Activated CD4-positive, CD25-positive, alpha-beta regulatory T cell treated with anti-CD3 and anti-CD28 coated beads, Interleukin-2, amount 50 U/mL, for 24 hours (primary cell): ENCODE measurements around the gene DNAAF5.

Experiments
- ATAC-seq, 2 donors: fragments of 150-1000 bp; cut with Tn5 transposase; one replicate each; pipeline ENCODE4 v1.10.0; 2021; ENCODE audit warnings: mild to moderate bottlenecking in 1 of 2, moderate library complexity in 1 of 2

Gene DNAAF5

DNA sequence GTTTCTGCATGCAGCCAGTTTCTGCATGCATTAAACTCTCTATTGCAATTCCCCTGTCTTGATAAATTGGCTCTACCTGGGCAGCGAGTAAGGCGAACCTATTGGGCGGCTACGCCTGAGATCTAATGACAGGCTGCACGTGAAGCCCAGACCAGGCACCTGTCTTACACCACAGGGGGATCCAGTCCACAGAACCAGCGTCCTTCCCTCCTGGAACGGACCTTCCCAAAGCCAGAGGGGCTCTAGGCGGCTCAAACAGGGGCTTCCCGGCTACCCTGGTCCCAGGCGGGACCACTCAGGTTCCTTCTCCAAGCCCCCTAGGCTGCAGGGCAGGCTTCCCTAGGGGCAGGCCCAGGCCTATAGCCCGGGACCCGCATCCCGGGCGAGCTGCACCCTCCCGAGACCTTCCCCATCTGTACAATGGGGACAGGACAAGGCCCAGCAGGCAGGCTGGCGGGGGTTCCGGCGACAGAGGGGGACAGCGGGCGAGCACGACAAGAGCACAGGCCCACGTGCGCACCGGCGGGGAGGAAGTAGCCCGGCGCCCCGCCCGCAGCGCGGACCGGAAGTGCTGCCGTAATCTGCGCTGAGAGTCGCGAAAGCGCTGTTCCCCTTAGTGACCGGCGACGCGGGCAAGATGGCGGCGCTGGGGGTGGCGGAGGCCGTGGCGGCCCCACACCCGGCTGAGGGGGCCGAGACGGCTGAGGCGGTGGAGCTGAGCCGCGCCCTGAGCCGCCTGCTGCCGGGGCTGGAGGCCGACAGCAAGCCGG lies at the start of gene DNAAF5:
TSS of gene DNAAF5 (plus strand) at position 616 of the 770 bp plus-strand sequence. CDS start at position 638, 22 bp downstream.
- ATAC-seq = peak; percentile 90 to 92

DNA sequence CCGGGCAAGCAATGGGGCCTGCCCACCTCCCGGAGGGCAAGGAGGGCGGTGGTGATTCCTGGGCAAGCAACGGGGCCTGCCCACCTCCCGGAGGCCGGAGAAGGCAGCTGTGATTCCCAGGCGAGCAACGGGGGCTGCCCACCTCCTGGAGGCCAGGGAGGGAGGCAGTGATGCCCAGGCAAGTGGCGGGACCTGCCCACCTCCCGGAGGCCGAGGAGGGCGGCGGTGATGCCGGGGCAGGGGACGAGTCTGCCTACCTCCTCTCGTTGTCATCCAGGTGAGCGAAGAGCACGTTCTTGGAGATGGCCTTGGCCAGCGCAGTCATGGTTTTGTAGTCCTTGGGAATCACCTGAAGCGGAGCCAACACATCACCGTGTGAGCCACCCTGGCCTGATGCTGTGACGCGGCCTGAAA lies 49.5 kb upstream of the DNAAF5 start:
- ATAC-seq = no peak

DNA sequence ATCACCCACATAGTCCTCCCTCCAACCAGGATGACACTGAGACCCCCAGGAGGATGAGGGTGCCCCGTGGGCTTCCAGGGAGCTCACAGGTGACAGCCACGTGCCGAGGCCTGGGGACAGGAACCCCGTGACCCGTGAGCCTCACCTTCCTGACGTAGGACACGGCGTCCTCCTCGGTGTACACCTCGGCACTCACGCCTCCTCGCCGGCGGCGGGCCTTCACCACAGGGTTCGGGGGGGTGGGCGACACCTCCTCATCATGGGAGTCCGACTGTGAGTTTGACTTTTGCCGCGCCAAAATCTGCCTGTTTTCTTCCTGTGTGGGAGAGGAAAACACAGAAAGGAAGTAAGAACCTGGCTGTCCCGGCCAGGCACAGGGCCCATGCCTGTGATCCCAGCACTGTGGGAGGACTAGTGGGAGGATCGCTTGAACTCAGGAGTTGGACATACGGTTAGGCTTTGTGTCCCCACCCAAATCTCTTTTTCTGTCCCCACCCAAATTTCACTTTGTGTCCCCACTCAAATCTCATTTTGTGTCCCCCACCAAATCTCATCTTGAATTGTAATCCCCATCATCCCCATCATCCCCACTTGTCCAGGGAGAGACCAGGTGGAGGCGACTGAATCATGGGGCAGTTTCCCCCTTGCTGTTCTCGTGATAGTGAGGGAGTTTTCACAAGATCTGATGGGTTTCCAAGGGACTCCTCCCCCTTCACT lies 45.9 kb upstream of the DNAAF5 start:
- ATAC-seq = no peak

DNA sequence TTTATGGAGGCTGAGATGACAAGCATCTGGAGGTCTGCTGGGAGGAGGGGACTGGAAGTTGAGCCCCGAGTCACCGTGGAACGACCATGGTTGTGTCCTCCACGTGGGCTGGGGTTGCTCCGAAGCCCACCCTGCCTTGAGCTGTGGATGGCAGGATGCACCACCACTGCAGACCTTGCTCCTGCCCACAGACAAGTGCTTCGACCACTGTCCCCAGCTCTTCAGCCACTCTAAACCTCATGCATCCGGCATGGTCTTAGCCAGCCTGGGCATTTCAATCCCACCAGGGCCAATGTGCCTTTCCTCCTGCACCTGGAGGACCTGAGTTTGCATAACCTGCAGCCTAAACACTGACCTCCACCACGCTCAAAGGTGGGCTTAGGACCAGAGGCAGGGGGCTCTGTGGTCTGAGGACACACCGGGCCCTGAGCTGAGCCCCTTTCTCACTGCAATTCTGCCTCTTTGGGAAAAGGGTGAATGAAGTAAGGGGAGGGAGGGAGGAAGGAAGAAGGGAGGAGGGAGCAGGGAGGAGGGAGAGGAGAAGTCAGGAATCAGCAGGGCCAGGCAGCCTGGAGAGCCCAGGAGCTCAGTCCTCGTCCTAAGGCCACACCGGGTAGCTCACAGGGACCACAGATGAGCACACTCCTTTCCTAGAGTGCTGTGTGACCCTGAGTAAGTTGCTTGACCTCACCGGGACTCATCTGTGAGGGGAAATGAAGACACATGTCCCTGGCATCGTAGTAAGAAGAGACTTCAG lies 44.8 kb upstream of the DNAAF5 start:
- ATAC-seq = no peak

DNA sequence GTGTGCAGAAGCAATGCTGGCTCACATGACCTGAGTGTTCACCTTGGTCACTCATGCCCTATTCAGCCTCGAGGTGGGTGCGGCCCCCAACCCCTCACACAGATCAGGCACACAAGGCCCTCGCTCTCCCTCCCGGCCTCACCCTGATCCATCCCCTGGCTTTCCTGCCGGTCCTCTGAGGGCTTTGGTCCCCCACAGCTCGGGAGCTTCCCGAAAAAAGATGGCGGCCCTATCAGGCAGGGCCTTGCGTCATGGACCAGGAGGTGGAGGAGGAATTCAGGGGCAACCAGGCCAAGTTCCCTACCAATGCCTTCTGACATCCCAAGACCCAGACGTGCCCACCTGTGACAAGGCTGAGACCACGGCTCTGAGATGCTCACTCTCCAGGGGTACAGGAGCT lies 43.7 kb upstream of the DNAAF5 start:
- no peak for ATAC-seq

DNA sequence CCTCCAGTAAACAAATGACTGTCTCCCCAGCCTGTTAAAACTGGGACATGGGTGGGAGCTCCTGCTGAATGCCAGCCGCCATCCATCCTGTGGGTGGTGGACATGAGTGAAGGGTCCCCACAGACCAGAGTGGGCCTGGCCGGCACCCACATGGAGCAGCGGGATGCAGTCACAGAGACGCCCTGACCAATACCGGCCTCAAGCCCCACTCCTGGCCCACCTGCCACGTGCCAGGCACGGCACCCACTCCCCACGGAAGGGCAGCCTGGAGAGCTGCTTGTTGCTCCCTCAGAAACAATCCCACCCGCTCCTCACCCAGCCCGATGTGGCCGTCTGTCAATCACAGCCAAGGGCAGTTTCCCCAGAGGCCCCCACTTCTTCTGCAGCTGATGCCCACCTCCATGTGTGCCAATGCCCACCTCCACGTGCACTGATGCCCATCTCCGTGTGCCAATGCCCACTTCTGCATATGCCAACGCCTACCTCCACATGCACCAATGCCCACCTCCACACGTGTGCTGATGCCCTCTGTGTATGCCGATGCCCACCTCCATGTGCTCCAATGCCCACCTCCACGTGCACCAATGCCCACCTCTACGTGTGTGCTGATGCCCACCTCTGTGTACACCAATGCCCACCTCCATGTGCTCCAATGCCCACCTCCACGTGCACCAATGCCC lies 42.8 kb upstream of the DNAAF5 start:
- no peak for ATAC-seq

DNA sequence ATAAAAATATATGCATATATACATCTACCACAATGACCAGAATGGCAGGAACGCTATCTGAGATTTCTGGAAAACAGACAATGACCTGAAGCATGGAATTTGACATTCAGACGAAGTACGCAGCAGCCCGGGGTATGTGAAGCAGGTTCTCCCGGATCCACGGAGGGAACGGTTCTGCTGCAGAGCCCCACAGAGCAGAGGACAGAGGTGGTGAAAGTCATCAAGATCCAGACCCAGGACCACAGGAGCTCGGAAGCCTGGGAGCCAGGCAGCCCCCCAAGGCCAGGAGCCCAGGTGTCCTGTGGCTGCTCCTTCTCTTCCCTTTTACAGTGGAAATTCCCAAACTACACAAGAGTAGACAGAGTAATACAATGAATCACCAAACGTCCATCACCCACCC lies 42.1 kb upstream of the DNAAF5 start:
- ATAC-seq = no peak

DNA sequence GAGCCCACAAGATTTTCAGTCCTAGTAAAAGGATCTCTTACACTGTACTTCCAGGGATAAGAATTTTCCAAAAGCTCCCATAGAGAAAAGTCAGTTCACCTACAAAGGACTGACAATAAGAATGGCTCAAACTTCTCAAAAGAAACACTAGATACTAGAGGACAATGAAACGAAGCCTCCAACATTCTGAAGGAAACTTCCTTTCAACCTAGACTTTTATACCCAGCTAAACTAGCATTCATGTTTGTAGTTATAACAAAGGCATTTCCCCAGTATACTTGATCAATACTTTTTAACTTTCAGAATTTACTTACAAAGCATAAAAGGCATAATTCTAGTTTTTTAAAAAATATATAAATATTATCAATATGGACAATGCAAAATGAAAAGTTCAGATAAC lies 41.0 kb upstream of the DNAAF5 start:
- ATAC-seq = no peak

DNA sequence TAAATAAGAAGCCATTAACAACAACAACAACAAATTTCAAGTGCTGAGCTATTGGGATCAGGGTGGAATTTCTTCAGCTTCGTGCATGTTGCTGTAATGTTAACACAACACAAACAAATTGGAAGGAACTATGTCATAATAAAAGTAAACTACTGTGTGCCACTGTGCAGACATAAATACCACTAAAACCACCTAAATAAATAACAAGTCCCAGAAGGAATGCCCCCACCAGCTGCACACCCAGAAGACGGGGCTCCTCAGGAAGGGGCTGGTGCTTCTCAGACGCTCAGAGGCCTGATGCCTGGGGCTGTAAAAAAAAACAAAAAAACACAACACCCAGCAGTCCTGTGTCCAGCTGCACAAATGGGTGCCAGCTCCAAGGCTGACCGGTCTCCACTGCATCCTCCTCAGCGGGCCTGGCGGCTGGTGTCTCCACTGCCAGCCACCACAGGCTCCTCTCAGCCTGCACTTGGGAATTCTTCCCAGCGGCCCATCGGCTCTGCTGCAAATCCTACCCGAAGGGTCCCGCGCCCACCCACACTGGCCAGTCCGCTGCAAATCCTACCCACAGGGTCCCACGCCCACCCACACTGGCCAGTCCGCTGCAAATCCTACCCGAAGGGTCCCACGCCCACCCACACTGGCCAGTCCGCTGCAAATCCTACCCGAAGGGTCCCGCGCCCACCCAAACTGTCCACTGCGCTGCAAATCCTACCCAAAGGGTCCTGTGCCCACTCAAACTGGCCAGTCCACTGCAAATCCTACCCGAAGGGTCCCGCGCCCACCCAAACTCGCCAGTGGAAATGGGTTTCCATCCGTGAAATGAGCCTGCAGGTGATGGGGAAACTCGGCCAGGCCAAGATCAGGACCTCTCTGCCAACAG lies 35.8 kb upstream of the DNAAF5 start:
- ATAC-seq = no peak

DNA sequence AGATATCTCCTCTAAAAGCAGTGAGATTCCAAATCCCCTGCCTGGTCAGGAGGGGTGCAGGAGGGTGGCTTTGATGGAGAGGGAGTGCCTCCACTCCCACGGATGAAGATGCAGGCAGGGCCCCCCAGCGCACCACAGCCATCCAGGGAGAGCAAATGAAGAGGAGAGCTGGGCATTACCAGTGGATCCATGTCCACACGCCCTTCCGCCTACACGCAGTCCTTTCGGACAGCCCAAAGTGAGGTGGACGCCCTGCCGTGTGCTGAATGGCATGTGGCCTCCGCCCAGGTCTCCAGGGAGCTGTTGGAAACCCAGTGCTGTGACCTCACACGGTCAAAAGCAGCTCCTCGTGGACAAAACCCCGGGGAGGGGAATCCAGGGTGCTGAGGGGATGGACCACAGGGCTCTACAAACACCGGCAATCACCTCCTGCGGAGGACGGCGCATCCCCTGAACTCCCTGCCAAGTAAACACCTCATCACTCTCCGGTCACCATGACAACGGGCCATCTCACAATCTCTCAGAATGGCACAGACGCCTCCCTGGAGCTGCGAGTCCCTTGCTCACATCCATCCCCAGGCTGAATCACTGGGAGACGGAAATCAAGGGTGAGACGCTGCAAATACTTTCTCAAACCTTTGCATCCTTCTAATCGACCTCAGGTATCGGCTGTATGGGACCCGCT lies 35.0 kb upstream of the DNAAF5 start:
- no peak for ATAC-seq

DNA sequence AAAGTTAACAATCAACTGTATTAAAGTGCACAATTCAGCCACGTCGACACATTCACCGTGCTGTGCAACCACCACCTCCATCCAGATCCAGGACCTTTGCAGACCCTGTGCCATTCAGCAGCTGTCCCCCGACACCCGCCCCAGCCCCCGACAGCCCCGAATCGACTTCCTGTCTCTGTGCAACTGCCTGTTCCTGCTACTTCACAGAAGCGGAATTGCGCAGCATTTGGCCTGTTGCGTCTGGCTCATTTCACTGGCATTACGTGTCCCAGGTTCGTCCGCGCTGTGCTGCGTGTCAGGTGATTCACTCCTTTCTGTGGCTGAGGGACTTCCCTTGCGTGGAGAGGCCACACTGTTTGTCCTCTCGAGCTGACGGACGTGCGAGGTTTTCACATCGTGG lies 33.2 kb upstream of the DNAAF5 start:
- ATAC-seq = no peak

DNA sequence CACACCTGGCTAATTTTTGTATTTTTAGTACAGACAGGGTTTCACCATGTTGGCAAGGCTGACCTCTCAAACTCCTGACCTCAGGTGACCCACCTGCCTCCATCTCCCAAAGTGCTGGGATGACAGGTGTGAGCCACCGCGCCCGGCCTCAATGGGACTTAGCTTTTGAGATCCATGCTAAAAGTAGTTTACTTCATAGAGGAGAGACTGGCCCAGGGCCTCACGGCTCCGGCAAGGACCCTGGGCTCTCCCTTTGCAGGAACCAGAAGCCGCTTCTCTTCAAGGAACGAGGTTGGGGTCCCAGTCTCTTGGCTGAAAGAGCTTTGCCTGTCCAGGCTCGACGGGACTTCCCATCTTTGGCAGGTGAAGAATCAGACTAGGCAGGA lies 30.1 kb upstream of the DNAAF5 start:
- ATAC-seq = no peak

DNA sequence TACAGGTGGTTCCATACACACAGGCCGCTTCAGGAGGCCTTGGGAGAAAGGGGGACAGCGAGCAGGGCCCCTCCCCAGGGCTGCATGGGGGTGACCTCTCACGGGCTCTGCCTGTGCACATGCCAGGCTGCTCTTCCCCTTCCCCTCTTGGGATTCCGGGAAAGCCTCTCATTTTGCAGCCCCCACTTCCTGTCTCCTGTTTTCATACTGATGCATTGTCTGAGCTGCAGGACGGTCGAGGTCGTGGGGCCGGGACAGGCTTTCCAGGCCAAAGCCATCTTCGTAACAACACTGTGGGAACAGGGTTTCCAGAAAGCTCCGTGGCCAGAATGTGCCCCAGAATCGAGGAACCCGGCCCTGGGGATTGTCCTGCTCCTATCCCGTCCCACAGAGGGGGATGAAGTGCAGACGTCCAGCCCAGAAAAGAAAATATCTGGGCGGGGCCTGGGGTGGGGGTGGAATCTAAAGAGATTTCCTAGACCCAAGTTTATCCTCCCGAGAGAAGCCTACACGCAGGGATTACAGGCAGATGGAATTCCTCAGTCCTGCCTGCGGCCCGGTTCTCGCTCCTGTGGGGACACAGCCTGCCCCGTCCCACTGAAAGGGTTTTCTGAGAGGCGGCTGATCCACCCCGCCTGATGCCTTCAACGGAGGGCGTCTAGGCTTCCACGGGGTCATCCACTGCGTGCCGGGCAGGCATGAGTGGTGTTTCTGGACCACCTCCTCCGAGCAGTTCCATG lies 29.5 kb upstream of the DNAAF5 start:
- no peak for ATAC-seq

DNA sequence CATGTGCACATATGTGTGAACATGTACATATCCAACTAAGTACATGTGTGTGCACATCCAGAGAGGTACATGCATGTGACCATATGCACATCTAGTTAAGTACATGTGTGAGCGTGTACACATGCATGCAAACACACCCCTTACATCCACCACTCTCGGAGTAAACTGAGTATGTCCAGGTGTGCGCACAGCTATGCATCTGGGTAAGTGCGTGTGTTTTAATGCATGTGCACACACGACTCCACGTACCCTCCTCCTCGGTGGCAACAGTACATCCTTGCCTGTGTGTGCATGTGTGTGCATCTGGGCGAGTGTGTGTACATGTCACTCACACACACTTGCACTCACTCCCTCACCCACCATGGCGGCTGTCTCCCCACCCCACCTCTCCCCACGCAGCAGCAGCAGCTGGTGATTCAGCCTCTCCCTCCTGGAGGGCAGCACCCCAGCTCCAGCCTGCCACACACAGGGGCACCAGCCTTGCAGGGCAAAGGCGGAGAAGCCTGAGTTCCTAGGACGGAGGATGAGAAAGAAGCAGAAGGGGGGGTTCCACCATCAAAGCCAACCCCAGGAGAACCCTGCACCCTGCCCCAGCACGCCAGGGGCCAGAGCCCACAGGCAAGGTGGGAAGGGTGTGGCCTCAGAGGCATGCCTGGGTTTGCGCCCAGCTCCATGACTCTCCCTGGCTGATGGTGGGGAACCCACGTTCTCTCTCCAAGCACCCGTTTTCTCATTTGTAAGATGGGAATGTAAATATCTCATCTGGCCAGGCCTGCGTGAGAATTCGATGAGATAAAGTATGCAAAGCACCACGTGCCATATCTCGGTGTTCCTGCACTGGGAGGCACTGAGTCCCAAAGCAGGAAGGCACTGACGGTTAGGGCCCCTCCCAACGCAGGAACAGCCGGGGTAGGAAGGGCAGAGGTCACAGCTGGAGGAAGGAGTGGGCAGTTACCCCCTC lies 27.7 kb upstream of the DNAAF5 start:
- ATAC-seq = no peak

DNA sequence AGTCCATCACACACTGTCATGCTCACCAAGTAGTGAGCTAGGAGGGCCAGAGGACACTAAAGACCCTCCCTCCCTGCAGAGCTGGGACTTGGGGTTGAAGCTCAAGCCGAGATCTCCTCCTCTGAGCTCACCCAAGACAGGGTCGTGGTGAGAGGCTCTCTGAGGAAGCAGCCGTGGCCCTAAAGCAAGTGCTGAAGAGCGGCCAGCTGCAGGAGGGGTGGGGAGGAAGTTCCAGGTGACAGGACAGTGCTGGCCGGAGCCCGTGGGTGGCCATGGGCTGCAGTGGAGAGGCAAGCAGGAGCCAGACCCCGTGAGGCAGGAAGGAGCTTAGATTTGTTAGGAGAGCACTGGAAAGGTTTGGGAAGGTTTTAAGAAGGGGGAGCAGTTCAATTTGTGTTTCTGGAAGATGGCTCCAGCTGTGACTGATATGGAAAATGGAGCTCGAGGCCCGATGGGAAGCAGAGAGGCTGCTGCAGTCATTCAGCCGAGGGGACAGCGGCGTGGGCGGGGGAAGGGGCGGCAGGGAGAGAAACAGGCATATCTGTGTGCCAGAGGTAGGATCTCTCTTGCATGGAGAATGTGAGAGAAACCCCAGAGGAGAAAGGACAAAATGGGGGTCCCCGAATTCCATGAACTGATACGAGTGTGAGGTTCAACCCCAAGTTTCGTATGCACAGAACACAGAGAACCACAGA lies 26.9 kb upstream of the DNAAF5 start:
- ATAC-seq = no peak

DNA sequence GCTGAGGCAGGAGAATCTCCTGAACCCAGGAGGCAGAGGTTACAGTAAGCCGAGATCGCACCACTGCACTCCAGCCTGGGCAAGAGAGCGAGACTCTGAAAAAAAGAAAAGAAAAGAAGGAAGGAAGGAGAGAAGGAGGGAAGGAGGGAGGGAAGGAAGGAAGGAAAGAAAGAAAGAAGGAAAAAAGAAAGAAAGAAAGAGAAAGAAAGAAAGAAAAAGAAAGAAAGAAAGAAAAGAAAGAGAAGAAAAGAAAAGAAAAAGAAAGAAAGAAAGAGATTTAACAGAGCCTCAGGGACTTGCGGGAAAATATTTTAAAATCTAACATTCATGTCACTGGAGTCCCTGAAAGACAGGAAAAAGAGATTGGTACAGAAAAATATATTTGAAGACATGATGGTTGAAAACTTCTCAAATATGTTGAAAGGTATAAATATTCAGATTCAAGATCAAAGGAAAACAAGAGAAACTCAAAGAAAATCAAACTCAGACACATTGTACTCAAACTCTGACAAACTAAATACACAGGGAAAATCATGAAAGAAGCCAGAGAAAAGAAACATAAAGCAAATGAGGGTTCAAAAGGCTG lies 25.3 kb upstream of the DNAAF5 start:
- ATAC-seq = no peak

DNA sequence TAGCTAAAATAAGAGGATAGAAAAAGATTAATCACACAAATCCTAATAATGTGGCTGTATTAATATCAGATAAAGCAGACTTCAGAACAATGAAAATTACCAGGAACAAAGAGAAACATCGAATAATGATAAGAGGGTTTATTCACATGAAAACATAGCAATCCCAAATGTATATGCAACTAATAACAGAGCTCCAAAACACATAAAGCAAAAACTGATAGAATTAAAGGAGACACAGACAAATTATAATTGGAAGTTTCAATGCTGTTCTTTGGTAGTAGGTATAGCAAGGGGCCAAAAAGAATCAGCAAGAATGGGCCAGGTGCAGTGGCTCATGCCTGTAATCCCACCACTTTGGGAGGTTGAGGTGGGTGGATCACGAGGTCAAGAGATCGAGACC lies 23.4 kb upstream of the DNAAF5 start:
- ATAC-seq = no peak

DNA sequence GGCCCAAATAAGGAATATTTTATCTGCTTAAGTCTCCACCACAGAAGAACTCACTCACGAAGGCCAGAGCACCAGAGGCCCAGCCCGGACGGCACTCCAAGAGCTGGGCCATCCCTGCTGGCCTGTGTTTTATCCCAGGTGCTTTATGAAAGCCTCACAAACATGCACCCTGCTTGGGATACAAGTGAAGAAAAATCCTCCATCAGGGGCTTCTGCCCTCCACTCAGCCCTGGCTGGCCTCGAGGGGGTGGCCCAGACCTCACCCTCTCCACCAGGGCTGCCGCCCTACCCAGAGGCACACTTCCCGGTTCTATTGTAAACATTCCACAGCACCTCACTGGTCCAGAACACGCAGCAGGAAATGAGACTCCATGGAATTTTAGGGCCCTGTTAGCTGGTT lies 19.8 kb upstream of the DNAAF5 start:
- ATAC-seq = no peak
